Measurements from ENCODE around the gene ZNF148. TPM values are rescaled to one million over a fixed set of nuclear protein-coding genes. Genes with fewer than 3 reads are reported as not detected.

The ZNF148 gene
- polyA plus RNA-seq, 1 donor = 22.9 TPM

DNA sequence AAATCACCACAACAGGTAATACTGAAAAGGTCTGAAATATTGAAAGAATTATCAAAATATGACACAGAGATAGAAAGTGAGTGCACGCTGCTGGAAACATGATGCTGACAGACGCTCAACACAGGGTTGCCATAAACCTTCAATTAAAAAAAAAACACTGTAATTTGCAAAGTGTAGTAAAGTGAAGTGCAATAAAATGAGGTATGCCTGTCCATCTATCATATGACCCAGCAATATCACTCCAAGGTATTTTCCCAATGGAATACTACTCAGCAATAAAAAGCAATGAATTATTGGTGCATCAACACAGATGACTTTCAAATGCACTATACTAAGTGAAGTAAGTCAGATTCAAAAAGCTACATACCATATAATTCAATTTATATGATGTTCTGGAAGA is 115.0 kb downstream of the ZNF148 start:
- no peak for DNase-seq
- Histone ChIP-seq H3K4me3 (ENCODE audit: low read length) (no peak overlapping the region), H3K27me3 (ENCODE audit: control insufficient read depth, insufficient read depth, low read length) (no peaks in the 10 kb centered on the region), H3K9me3 (ENCODE audit: control insufficient read depth, low read depth, low read length) (peaks cover 15% of the 10 kb centered on the region), H3K4me1 (ENCODE audit: control insufficient read depth, insufficient read depth, low read length) (no peaks in the 10 kb centered on the region), H3K27ac (ENCODE audit: low read length) (no peak overlapping the region), H3K36me3 (ENCODE audit: control insufficient read depth, insufficient read depth, low read length) (no peaks in the 10 kb centered on the region)
- 86% methylated on average over 2 of the region's 2 CpGs for WGBS (ENCODE audit: insufficient coverage, low lambda C conversion rate)

DNA sequence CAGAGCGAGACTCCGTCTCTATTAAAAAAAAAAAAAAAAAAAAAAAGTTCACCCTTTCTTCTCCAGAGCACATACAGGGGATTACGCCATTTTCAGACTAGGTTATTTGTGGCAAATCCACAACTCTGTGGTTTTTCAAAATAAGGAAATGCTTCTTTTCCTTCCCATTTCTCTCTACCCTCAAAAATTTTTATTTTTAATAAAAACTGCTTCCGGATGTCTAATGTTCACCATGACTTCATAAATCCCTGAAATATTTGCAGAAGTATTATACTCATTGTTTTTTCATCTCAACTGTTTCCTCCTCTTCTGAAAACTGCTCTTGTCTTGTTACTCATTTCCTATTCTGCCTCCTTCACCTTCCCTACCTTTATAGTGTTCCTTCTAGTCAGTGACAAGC is 117.6 kb downstream of the ZNF148 start:
- Histone ChIP-seq H3K27ac (ENCODE audit: low read length) (no peak overlapping the region), H3K4me1 (ENCODE audit: control insufficient read depth, insufficient read depth, low read length) (no peaks in the 10 kb centered on the region)
- 83% methylated on average over 1 of the region's 4 CpGs for WGBS (ENCODE audit: insufficient coverage, low lambda C conversion rate)

DNA sequence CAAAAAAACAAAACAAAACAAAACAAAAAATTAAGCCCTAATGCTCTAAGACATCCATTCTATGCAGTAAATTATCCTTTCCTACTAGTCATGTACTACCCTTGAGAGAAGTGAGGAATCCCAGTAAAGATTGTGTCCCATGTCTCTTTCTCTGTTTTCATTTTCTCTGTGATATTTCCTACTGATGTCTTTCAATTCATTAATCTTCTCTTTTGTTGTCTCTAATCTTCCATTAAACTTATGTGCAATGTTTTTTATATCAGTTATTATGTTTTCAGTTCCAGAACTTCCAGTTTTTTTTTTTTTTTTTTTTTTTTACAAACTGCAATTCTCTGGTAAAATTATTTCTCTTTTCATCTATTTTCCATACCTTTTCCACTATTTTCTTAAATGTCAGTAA is 118.5 kb downstream of the ZNF148 start:
- no peak for DNase-seq
- Histone ChIP-seq H3K27me3 (ENCODE audit: control insufficient read depth, insufficient read depth, low read length) (no peaks in the 10 kb centered on the region), H3K36me3 (ENCODE audit: control insufficient read depth, insufficient read depth, low read length) (no peaks in the 10 kb centered on the region), H3K9me3 (ENCODE audit: control insufficient read depth, low read depth, low read length) (peaks cover 15% of the 10 kb centered on the region), H3K27ac (ENCODE audit: low read length) (no peak overlapping the region), H3K4me3 (ENCODE audit: low read length) (no peak overlapping the region), H3K4me1 (ENCODE audit: control insufficient read depth, insufficient read depth, low read length) (no peaks in the 10 kb centered on the region)

More for the DNA sequence above, 117.6 kb downstream of the ZNF148 start:
- Histone ChIP-seq H3K4me3 (ENCODE audit: low read length) (no peak overlapping the region), H3K36me3 (ENCODE audit: control insufficient read depth, insufficient read depth, low read length) (no peaks in the 10 kb centered on the region), H3K9me3 (ENCODE audit: control insufficient read depth, low read depth, low read length) (peaks cover 15% of the 10 kb centered on the region), H3K27me3 (ENCODE audit: control insufficient read depth, insufficient read depth, low read length) (no peaks in the 10 kb centered on the region)
- DNase-seq = no peak

DNA sequence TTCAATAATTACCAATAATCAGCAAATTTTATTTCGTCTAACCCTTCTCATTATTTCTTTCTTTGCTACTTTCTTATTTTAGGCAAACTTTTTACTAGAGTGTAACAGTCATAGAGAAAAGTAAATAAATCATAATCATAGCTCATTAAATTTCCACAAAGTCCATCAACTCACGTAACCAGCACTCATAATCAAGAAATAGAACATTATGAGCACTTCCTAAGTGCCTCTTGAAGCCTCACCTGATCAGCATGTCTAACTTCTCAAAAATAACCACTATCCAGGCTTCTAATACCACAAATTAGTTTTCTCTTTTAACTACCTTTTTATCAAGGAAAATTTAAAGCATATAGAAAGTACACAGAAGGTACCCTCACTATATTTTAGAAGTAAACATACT is 124.2 kb downstream of the ZNF148 start:
- no peaks in the 10 kb centered on the region for H3K36me3 ChIP-seq (ENCODE audit: control insufficient read depth, insufficient read depth, low read length)
- DNase-seq = no peak
- H3K4me3 ChIP-seq (ENCODE audit: low read length) = no peak overlapping the region
- no peaks in the 10 kb centered on the region for H3K27me3 ChIP-seq (ENCODE audit: control insufficient read depth, insufficient read depth, low read length)
- WGBS (ENCODE audit: insufficient coverage, low lambda C conversion rate) = 93% methylated on average over 2 of the region's 2 CpGs
- H3K27ac ChIP-seq (ENCODE audit: low read length) = no peak overlapping the region
- H3K4me1 ChIP-seq (ENCODE audit: control insufficient read depth, insufficient read depth, low read length) = no peaks in the 10 kb centered on the region
- peaks cover under 1% of the 10 kb centered on the region for H3K9me3 ChIP-seq (ENCODE audit: control insufficient read depth, low read depth, low read length)

DNA sequence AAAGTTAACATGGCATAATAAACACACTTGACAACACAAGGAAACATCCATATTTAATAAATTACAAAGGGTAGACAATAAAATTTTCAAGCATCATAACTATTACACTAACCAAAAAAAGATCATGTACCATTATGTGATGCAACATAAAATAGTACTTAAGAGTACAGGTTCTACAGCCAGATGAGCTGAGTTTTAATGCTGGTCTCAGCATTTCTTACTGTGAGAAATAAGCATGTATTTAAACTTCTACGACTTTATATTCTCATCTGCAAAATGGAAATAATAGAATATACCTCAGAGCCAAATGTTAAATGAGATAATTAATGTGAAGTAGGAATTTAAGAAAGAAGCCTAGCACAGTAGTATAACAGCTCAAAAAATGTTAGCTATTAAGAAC is 128.9 kb downstream of the ZNF148 start:
- no peaks in the 10 kb centered on the region for H3K9me3 ChIP-seq (ENCODE audit: control insufficient read depth, low read depth, low read length)
- DNase-seq = no peak
- no peaks in the 10 kb centered on the region for H3K27me3 ChIP-seq (ENCODE audit: control insufficient read depth, insufficient read depth, low read length)
- H3K36me3 ChIP-seq (ENCODE audit: control insufficient read depth, insufficient read depth, low read length) = peaks cover 4% of the 10 kb centered on the region
- no peak overlapping the region for H3K27ac ChIP-seq (ENCODE audit: low read length)
- no peaks in the 10 kb centered on the region for H3K4me1 ChIP-seq (ENCODE audit: control insufficient read depth, insufficient read depth, low read length)
- no peak overlapping the region for H3K4me3 ChIP-seq (ENCODE audit: low read length)
- no CpG with 5 or more reads among the region's 1 CpG for WGBS (ENCODE audit: insufficient coverage, low lambda C conversion rate)

DNA sequence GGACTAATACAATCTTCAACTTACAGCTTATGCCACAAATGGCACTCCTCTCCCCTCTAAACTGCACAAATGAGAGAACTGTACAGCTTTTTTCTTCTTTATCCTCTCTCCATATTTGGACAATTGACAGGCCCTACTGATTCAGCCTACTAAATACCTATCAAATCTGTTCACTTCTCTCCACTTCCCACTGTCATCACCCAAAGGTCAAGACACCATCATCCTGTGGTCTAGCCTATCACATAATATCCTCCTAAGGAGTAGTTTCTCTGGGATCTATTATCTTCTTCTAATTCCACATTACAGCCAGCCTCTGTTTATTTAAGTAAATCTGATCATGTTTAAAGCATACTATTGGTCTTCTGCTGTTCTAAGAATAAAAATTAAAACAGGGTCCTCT is 129.6 kb downstream of the ZNF148 start:
- Histone ChIP-seq H3K27me3 (ENCODE audit: control insufficient read depth, insufficient read depth, low read length) (no peaks in the 10 kb centered on the region), H3K9me3 (ENCODE audit: control insufficient read depth, low read depth, low read length) (no peaks in the 10 kb centered on the region), H3K36me3 (ENCODE audit: control insufficient read depth, insufficient read depth, low read length) (peaks cover 4% of the 10 kb centered on the region), H3K4me1 (ENCODE audit: control insufficient read depth, insufficient read depth, low read length) (no peaks in the 10 kb centered on the region), H3K27ac (ENCODE audit: low read length) (no peak overlapping the region), H3K4me3 (ENCODE audit: low read length) (no peak overlapping the region)
- DNase-seq = no peak

DNA sequence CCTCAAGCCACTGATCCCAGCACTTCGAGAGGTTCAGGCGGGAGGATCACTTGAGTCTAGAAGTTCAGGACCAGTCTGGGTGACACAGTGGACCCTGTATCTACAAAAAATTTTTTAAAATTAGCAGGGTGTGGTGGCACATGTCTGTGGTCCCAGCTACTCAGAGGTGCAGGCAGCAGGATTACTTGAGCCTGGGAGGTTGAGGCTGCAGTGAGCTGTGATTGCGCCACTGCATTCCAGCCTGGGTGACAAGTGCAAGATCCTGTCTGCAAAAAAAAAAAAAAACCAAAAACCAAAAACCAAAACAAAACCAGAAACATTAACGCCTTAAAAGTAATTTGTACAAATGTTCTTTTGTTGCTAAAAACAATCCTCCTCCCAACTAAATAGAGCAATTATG is 134.6 kb downstream of the ZNF148 start:
- H3K27ac ChIP-seq (ENCODE audit: low read length) = no peak overlapping the region
- 100% methylated on average over 1 of the region's 4 CpGs for WGBS (ENCODE audit: insufficient coverage, low lambda C conversion rate)
- no peak for DNase-seq
- H3K27me3 ChIP-seq (ENCODE audit: control insufficient read depth, insufficient read depth, low read length) = no peaks in the 10 kb centered on the region
- H3K4me1 ChIP-seq (ENCODE audit: control insufficient read depth, insufficient read depth, low read length) = no peaks in the 10 kb centered on the region
- no peak overlapping the region for H3K4me3 ChIP-seq (ENCODE audit: low read length)
- H3K36me3 ChIP-seq (ENCODE audit: control insufficient read depth, insufficient read depth, low read length) = peaks cover 11% of the 10 kb centered on the region
- H3K9me3 ChIP-seq (ENCODE audit: control insufficient read depth, low read depth, low read length) = no peaks in the 10 kb centered on the region

DNA sequence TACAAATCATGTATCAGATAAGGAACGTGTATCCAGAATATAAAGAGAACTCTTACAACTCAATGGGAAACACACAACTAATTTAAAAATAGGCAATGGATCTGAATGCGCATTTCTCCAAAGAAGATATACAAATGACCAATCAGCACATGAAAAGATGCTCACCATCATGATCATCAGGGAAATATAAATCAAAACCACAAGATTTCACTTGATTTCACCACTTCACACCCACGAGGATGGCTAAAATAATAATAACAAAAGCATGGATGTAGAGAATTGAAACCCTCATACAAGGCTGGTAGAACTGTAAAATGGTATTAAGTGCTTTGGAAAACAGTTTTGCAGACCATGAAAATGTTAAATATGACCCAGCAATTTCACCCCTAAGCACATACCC is 135.9 kb downstream of the ZNF148 start:
- no peaks in the 10 kb centered on the region for H3K9me3 ChIP-seq (ENCODE audit: control insufficient read depth, low read depth, low read length)
- 60% methylated on average over 1 of the region's 3 CpGs for WGBS (ENCODE audit: insufficient coverage, low lambda C conversion rate)
- H3K27ac ChIP-seq (ENCODE audit: low read length) = no peak overlapping the region
- H3K4me3 ChIP-seq (ENCODE audit: low read length) = no peak overlapping the region
- H3K4me1 ChIP-seq (ENCODE audit: control insufficient read depth, insufficient read depth, low read length) = no peaks in the 10 kb centered on the region
- H3K36me3 ChIP-seq (ENCODE audit: control insufficient read depth, insufficient read depth, low read length) = peaks cover 11% of the 10 kb centered on the region
- no peak for DNase-seq
- no peaks in the 10 kb centered on the region for H3K27me3 ChIP-seq (ENCODE audit: control insufficient read depth, insufficient read depth, low read length)

DNA sequence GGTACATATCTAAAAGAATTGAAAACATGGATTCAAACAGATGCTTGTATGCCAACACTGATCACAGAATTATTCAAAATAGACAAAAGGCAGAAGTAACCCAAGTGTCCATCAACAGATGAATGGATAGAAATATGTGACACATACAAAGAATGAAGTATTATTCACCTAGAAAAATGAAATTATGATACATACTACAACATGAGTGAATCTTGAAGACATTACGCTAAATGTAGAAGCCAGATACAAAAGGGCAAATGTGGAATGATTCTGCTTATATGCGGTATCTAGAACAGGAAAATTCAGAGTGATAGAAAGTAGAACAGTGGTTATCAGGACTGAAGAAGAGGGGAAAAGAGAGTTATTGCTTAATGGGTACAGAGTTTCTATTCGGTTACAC is 136.4 kb downstream of the ZNF148 start:
- no peak for DNase-seq
- no peak overlapping the region for H3K4me3 ChIP-seq (ENCODE audit: low read length)
- H3K4me1 ChIP-seq (ENCODE audit: control insufficient read depth, insufficient read depth, low read length) = no peaks in the 10 kb centered on the region
- no peak overlapping the region for H3K27ac ChIP-seq (ENCODE audit: low read length)
- no peaks in the 10 kb centered on the region for H3K27me3 ChIP-seq (ENCODE audit: control insufficient read depth, insufficient read depth, low read length)
- peaks cover 11% of the 10 kb centered on the region for H3K36me3 ChIP-seq (ENCODE audit: control insufficient read depth, insufficient read depth, low read length)
- WGBS (ENCODE audit: insufficient coverage, low lambda C conversion rate) = 75% methylated on average over 1 of the region's 3 CpGs
- H3K9me3 ChIP-seq (ENCODE audit: control insufficient read depth, low read depth, low read length) = no peaks in the 10 kb centered on the region

DNA sequence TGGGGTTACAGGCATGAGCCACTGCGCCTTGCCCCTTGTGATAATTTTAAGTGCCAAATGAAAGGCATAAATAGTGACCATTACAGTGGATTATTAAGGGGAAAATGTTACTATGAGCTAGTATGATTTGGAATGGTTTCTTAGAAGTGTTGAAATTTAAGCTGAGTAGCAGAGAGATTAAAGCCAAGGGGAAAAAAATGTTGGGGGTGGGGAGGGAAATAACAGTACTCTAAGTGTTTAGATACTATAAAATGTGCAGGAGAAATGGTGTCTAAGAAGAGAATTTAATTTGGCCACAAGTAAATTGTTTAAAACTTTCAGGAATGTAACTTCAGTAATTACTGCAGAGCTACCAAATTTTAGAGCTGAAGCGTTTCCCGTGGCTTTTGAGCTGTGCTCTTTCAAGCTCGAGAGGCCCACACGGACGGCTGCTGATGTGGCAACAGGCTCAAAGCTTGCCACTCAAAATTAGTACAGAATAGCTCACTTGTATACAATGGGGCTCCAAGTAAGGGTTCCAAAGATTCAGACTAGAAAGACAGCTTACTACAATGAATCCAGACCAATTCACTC is 138.7 kb downstream of the ZNF148 start:
- H3K27ac ChIP-seq (ENCODE audit: low read length) = no peak overlapping the region
- no peak overlapping the region for H3K4me3 ChIP-seq (ENCODE audit: low read length)
- H3K27me3 ChIP-seq (ENCODE audit: control insufficient read depth, insufficient read depth, low read length) = no peaks in the 10 kb centered on the region
- H3K36me3 ChIP-seq (ENCODE audit: control insufficient read depth, insufficient read depth, low read length) = peaks cover 22% of the 10 kb centered on the region
- DNase-seq = no peak
- whole genome bisulfite sequencing (ENCODE audit: insufficient coverage, low lambda C conversion rate) = no CpG with 5 or more reads among the region's 6 CpGs
- H3K4me1 ChIP-seq (ENCODE audit: control insufficient read depth, insufficient read depth, low read length) = no peaks in the 10 kb centered on the region
- H3K9me3 ChIP-seq (ENCODE audit: control insufficient read depth, low read depth, low read length) = no peaks in the 10 kb centered on the region

DNA sequence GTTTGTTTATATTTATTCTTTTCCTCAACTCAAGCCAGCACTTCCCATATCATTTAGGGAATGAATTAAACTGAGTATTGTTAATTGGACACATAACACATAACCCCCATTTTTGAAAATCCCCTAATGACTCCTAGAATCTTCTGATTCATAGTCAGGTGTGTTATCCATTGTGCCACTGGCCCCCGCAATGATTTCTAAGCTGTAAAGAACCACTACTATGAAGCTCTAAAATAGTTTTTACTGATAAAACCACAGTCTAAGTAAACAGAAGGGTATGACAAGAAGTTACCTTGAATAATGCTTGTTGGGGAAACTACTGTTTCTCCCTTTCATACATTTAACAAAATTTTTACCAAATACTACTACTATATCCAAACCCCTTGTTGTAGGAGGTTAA is 140.3 kb downstream of the ZNF148 start:
- no peaks in the 10 kb centered on the region for H3K9me3 ChIP-seq (ENCODE audit: control insufficient read depth, low read depth, low read length)
- no peak overlapping the region for H3K4me3 ChIP-seq (ENCODE audit: low read length)
- no peaks in the 10 kb centered on the region for H3K4me1 ChIP-seq (ENCODE audit: control insufficient read depth, insufficient read depth, low read length)
- H3K36me3 ChIP-seq (ENCODE audit: control insufficient read depth, insufficient read depth, low read length) = peaks cover 19% of the 10 kb centered on the region
- DNase-seq = no peak
- no CpG with 5 or more reads among the region's 1 CpG for WGBS (ENCODE audit: insufficient coverage, low lambda C conversion rate)
- H3K27me3 ChIP-seq (ENCODE audit: control insufficient read depth, insufficient read depth, low read length) = no peaks in the 10 kb centered on the region
- H3K27ac ChIP-seq (ENCODE audit: low read length) = no peak overlapping the region

Data from large intestine (tissue), 3 donors.